DMS 273 (cell line): ENCODE data around the gene C3orf70.

Experiments
- DNase-seq: peaks from one replicate; lab custom pipeline; 2025; ENCODE audit not compliant: unreplicated experiment; lab: John Stamatoyannopoulos, UW

The C3orf70 gene, protein sequence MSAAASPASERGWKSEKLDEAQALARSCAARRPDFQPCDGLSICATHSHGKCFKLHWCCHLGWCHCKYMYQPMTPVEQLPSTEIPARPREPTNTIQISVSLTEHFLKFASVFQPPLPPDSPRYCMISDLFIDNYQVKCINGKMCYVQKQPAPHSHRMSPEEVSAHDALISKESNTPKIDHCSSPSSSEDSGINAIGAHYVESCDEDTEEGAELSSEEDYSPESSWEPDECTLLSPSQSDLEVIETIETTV

DNA sequence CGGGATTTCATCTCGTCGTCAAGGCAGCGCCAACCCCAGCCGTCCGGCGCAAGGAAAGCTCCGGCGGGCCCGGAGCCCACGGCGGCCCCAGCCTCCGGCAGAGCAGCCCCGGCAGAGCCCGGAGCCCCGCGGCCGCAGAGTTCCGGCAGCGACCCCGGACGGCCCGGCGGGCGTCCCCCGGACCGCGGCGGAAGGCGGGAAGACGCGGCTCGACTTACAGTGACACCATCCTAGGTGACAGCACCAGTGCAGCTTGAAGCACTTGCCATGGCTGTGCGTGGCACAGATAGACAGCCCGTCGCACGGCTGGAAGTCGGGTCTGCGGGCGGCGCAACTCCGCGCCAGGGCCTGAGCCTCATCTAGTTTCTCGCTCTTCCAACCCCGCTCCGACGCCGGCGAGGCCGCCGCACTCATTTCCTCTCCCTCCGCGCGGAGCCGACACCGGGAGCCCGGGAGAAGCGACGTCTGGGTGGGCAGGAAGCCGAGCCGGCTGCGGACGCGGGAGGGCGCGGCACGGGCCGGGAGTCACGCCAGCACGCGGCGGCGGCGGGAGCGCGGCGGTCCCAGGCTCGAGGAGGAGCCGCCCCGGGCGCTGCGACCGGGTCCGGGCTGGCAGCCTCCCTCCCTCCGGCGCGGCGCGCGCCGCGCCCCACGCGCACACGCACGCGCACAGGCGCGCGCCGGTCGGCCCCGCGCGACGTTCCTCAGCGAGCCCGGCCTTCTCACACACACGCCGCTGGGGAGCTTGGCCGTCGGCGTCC is at the start of gene C3orf70:
Gene C3orf70, minus strand, starts transcription at position 651 of the 761 bp plus-strand sequence. Its CDS starts 237 bp downstream, at position 414.
- DNase-seq, result peak; percentile 92

DNA sequence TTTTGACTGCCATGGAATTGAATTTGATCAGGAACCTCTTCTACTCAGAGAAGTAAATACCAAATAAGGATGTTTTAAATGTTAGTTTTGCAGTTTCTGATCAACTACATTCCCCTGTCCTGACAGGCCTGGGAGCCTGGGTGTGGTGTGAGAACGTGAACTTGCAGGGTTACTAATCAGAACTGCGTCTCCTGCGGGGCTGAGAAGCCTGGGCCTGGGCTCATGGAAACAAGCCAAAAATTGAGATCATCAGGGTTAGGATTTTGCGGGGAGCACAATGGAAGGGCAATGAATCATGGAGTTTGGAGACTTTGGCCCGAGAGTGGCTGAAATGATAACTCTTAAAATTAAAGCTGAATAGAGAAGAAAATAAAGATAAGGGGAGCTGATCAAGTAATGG is 47.8 kb upstream of the C3orf70 start:
- no peak for DNase-seq

DNA sequence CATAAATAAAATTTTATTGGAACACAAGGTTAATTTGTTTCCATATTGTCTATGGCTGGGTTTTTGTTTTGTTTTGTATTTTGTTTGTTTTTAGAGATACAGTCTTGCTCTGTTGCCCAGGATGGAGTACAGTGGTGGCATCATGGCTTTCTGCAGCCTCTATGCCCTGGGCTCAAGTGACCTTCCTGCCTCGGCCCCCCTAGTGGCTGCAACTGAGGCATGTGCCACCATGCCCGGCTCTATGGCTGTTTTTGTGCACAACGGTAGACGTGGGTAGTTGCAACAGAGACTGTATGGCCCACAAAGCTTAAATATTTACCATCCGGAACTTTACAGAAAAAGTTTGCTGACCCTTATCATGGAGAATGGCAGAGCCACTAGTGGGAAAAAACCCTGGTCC is 46.8 kb upstream of the C3orf70 start:
- DNase-seq, result no peak

- DNase-seq, result no peak
Observed at GRCh38 chr3:185199206-185199605, 46.3 kb upstream of the C3orf70 start.

GRCh38 chr3:185197068-185197467 is 44.2 kb upstream of the C3orf70 start:
- DNase-seq, result no peak

- no peak for DNase-seq
Observed at GRCh38 chr3:185195652-185196051, 42.8 kb upstream of the C3orf70 start.

- peak; percentile 21 for DNase-seq
Observed at GRCh38 chr3:185188816-185189215, 36.0 kb upstream of the C3orf70 start.

GRCh38 chr3:185187391-185187790 is 34.5 kb upstream of the C3orf70 start:
- DNase-seq, result no peak

DNA sequence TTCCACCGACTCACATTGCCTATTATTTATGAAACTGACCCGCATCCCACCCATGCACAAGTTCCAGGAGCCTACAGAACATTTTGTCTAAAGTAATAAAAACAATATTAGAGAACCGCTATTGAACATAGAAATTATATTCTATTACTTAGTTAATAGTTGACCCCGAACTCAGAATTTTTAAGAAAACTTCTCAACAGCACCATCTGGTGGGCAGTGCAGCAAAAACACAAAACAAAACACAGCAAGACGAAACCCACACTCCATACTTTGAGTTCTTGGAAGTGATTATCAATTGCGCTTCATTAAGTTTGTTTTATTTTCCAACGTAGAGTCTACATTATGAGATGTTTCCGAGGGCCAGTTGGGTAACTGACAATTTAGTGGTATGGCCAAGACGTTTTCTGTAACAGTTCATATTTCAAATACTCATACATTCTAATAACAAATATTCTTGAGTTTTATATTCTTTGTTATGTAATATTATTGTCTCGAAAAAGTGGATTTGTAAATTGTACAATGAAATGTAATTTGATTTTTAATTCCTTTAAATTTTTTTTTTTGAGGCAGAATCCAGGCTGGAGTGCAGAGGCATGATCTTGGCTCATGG is 24.0 kb upstream of the C3orf70 start:
- peak; percentile 84 for DNase-seq

- peak; percentile 76 for DNase-seq
Observed at GRCh38 chr3:185175370-185175987, 22.6 kb upstream of the C3orf70 start.

DNA sequence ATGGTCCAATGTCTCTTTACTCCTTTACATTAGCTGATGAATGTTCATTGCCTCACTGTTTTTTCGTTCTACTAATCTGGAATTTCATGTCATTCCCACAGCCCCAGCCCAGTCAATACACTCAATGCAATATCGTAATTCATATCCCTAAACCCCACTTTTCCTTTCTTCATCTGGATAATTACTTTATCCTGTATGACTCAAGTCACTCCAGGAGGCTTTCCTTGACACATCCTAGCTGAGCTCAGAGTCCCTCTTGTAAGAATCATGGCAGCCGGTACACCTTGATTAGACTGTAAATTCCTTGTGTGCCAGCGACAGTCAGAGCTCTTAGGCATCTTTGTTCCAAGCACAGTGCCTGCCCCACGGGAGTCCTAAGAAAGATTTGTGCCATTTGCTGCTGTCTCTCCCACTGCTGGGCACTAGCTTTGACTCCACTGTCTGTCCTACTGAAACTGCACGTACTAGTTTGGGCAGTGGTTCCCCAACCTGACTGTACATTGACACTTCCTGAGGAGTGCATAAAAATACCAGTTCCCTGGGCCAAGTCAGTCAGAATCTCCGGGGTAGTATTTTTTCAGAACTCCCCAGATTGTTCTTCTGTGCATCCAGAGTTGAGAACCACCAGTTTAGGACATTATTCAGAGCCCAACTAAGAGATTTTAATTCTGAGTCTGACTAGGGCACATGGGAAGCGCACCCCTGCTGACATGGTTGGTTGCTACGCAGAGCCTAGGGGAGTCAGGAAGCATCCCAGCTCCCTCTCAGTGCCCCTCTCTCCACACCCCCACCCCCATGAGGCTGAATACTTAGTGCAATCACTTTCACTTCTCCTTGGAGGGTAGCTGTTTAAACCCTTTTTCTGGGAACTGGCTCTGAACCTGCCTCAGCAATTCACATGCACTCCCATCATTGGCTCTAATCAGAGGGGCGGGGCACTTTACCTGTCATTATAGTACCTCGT is 19.5 kb upstream of the C3orf70 start:
- no peak for DNase-seq

- peak; percentile 80 for DNase-seq
Observed at GRCh38 chr3:185164428-185165217, 11.8 kb upstream of the C3orf70 start.

DNA sequence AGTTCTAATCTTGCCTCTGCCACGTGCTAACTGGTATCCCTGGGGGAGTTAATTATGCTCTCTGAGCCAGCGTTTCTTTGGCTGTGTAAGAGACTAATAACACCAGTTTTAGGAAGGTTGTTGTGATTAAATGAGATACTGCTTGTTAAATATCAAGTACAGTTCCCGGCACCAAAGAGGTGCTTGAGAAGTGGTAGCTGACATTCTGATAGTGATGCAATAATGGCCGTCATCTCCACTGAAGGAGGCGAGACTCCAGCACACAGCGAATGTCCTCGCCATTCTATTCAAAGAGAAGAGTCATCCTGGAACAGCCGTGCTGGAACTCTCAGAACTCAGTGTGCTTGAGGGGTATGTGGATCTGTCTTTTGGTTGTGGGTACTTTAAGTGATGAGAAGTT is 9.8 kb upstream of the C3orf70 start:
- no peak for DNase-seq

DNA sequence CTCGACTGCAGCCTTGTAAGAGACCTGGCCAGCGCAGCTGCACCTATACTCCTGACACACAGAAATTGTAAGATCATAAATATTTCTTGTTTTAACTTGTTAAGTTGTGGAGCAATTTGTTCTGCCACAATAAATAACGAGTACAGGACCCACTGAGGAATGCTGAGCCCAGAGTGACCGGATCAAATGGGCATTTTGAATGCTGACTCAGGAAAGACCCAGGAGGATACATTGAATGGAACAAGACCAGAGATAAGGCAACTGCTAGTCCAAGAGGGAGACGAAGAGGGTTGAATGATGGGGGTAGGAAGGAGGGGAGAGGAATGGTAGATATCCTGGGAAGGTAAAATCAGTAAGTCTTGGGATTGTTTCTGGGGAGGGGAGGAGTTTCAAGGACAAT is 8.9 kb upstream of the C3orf70 start:
- DNase-seq, result no peak

DNA sequence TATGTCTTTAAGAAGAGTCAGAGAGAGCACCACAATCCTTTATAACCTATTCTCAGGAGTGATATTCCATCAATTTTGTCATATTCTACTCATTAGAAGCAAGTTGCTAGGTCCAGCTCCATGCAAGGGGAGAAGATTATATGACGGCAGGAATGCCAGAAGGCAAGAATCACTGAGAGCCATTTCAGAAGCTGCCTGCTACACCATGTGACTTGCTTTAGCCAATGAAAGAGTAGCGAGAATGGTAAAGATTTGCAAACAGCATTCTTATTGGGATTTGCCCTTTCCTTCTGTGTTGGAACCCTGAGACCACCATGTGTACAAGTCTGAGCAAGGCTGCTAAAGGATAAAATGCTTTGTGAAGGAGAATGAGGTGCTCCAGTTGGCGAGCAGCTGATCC is 4.5 kb upstream of the C3orf70 start:
- DNase-seq, result no peak

DNA sequence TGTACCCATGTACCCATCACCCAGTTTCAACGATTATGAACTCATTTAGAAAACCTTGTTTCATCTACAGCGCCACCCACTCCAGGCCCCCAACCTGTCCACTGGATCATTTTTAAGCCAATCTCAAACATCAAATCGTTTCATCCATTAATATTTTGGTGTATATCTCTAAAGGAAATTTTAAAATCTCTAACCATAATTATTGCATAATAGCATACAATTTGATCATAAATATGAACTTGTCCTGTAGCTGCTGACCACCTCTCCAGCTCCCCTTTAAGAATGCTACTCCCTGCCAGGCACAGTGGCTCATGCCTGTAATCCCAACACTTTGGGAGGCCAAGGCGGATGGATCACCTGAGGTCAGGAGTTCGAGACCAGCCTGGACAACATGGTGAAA is 2.8 kb upstream of the C3orf70 start:
- DNase-seq, result no peak

GRCh38 chr3:185153861-185154629 is 1.2 kb upstream of the C3orf70 start:
- DNase-seq, result no peak

DNA sequence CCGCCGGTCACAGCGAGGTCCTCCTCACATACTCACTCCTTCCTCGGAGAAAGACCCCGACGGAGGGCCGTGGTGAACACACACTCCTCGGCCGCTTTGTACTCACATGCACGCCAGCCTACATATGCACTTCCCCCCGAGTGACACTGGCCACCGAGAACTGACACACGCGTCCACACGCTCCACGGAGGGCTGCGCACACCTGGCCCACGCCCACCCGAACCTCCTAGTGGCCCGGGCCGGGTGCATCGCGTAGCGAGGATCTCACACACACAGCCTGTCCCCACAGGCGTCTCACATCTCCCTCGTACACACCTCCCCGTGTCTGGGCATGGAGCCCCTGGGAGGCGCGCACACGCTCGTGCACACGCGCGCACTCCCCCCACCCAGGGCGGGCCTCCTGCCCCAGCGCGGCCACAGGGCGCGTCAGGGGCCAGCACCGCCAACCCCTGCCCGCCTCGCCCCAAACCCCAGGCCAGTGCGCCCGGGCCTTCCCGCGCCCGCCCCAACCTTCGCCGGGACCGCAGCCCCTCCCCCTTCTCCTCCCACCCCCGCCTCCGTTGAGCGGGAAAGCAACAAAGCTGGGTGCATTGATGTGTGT is 411 bp upstream of the C3orf70 start:
- DNase-seq, result peak; percentile 63

DNA sequence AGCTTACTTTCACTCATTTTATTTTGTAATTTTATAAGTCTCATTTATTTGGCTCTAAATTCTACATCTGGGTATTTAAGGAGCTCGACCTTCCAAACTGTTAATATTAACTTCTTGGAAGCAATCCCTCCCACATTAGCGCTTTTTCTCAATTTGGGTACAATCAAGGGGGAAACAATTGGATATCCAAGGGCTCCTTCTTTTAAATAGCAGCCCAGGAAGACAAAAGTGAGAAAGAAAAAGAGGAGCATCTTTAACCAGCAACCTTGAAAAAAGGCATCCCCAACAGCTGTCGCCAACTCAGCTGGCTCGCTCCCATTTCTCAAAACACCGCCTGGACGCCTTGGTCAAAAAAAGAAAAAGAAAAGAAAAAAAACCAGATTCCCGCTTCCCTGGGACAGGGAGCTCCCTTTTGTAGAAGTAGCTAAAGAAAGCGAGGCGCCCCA is 873 bp downstream of the C3orf70 start:
- no peak for DNase-seq
